Natural killer cell (primary cell): Measurements from ENCODE around the gene GRIFIN. TPM values are rescaled to one million over a fixed set of nuclear protein-coding genes. Genes with fewer than 3 reads are reported as not detected.
A peak's percentile ranks its signal among the peaks of the same experiment; 100 is the strongest.

ENCODE experiments used
- ATAC-seq, 3 donors: fragments of 150-1000 bp in 2 of 3; fragments of 200-7000 bp in 1 of 3; cut with Tn5 transposase; 1 replicate in 1 of 3; 2 replicates in 2 of 3; pipeline ENCODE4 v1.10.0; 2021; ENCODE audit warnings: mild to moderate bottlenecking in 2 of 3, moderate library complexity in 2 of 3
- DNase-seq, 2 donors: peaks; one replicate each; pipeline versions ENCODE4 v3.0.0 to v3.0.0-alpha.2; 2013 to 2021; ENCODE audit warnings: mixed read lengths in 1 of 2
- H3K27ac ChIP-seq: one replicate; pipeline ENCODE4 v1.5.1; 2013; ENCODE audit warnings: mild to moderate bottlenecking, low read length
- H3K27me3 ChIP-seq: one replicate; pipeline ENCODE4 v1.6.1; 2013; ENCODE audit warnings: low read length; ENCODE audit not compliant: control insufficient read depth, insufficient read depth
- H3K36me3 ChIP-seq: one replicate; pipeline ENCODE4 v1.6.1; 2013; ENCODE audit warnings: low read length; ENCODE audit not compliant: control insufficient read depth, insufficient read depth
- H3K4me1 ChIP-seq: one replicate; pipeline ENCODE4 v1.6.1; 2013; ENCODE audit warnings: low read length; ENCODE audit not compliant: control insufficient read depth, insufficient read depth
- H3K4me3 ChIP-seq: one replicate; pipeline ENCODE4 v1.5.1; 2013; ENCODE audit warnings: low read length
- H3K9me3 ChIP-seq: one replicate; pipeline ENCODE4 v1.6.1; 2013; ENCODE audit warnings: low read length; ENCODE audit not compliant: control insufficient read depth, insufficient read depth
- H3K27ac Mint-ChIP-seq, 2 donors: one replicate each; pipeline ENCODE4 v1.8.0; 2022; ENCODE audit warnings: mild to moderate bottlenecking in 2 of 2, mixed read lengths in 2 of 2, moderate library complexity in 1 of 2
- H3K27me3 Mint-ChIP-seq, 2 donors: one replicate each; pipeline ENCODE4 v1.8.0; 2022; ENCODE audit warnings: low read depth in 2 of 2, mixed read lengths in 2 of 2
- H3K36me3 Mint-ChIP-seq: one replicate; pipeline ENCODE4 v1.8.0; 2022; ENCODE audit warnings: mixed read lengths
- H3K4me1 Mint-ChIP-seq, 2 donors: one replicate each; pipeline ENCODE4 v1.8.0; 2022; ENCODE audit warnings: mixed read lengths in 2 of 2
- H3K4me3 Mint-ChIP-seq: one replicate; pipeline ENCODE4 v1.8.0; 2022; ENCODE audit warnings: mild to moderate bottlenecking, moderate library complexity, mixed read lengths
- H3K9me3 Mint-ChIP-seq, 2 donors: one replicate each; pipeline ENCODE4 v1.8.0; 2022; ENCODE audit warnings: mixed read lengths in 2 of 2
- WGBS: methylation state at CpG from one replicate; pipeline ENCODE4 v1.1.7; 2013; ENCODE audit warnings: missing lambda C conversion rate; ENCODE audit not compliant: insufficient coverage; 5-methylcytosine and 5-hydroxymethylcytosine counted together
- intact Hi-C: fragments of 100-400 bp; cut with micrococcal nuclease; formaldehyde crosslinking; loops from one replicate; pipeline ENCODE4 v1.14.2; 2022
- total RNA-seq, 4 donors: library from RNA; stranded (reverse); fragments of 120-200 nt in 1 of 4; gene quantifications; one replicate each; pipeline versions ENCODE4 v1.2.3 to v1.2.4, GENCODE V29; 2013 to 2022
- TF ChIP-seq, protein P1 (sequence below): fragments of 200-600 bp; IDR thresholded peaks from one replicate; pipeline ENCODE4 v1.8.0; 2022; ENCODE audit warnings: antibody characterized with exemption

GRIFIN gene
- total RNA-seq, 3 donors from 2014 or later (not counting 1 experiment from before 2014, with no cell fraction given) = not detected

GRCh38 chr7:2514473-2515423, 38.5 kb upstream of the GRIFIN start:
- intact Hi-C loops = loop anchor here (5.0 kb wide), 1 partner anchor 97 kb away; no protein-coding TSS in a partner anchor
- Histone ChIP-seq H3K4me3 (no peak overlapping the region), H3K9me3 (no peaks in the 10 kb centered on the region), H3K27ac (no peak overlapping the region), H3K36me3 (no peaks in the 10 kb centered on the region), H3K4me1 (peaks cover 57% of the 10 kb centered on the region), H3K27me3 (no peaks in the 10 kb centered on the region)
- TF ChIP-seq, protein P1, sequence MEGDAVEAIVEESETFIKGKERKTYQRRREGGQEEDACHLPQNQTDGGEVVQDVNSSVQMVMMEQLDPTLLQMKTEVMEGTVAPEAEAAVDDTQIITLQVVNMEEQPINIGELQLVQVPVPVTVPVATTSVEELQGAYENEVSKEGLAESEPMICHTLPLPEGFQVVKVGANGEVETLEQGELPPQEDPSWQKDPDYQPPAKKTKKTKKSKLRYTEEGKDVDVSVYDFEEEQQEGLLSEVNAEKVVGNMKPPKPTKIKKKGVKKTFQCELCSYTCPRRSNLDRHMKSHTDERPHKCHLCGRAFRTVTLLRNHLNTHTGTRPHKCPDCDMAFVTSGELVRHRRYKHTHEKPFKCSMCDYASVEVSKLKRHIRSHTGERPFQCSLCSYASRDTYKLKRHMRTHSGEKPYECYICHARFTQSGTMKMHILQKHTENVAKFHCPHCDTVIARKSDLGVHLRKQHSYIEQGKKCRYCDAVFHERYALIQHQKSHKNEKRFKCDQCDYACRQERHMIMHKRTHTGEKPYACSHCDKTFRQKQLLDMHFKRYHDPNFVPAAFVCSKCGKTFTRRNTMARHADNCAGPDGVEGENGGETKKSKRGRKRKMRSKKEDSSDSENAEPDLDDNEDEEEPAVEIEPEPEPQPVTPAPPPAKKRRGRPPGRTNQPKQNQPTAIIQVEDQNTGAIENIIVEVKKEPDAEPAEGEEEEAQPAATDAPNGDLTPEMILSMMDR = no peak
- no peak overlapping the region for H3K27ac Mint-ChIP-seq
- DNase-seq = no peak
- no peaks in the 10 kb centered on the region for H3K9me3 Mint-ChIP-seq
- no peaks in the 10 kb centered on the region for H3K36me3 Mint-ChIP-seq
- WGBS = 91% methylated on average over 9 of the region's 9 CpGs
- ATAC-seq = no peak
- no peaks in the 10 kb centered on the region for H3K27me3 Mint-ChIP-seq
- H3K4me1 Mint-ChIP-seq = peaks cover 20 to 51% of the 10 kb centered on the region in 2 donors
- no peak overlapping the region for H3K4me3 Mint-ChIP-seq

DNA sequence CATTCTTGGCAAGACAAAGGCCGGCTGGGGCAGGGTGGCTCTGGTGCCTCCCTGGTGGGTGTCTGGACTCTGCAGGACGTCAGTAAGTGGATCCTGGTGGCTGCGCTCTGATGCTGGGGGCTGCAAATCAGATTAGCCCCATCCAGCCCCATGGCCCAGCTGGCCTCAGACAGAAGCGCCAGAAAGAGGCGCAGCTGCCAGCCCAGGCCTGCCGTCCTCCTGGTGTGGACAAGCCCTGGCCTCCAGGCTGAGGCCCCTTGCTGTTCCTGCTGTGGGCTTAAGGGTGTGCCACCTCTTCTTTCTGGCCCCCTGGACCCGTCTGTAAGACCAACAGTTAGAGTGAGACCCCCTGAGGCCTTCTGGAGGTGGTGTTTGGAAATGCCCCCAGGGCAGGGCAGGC, 37.5 kb upstream of the GRIFIN start:
- Histone ChIP-seq H3K27ac (no peak overlapping the region), H3K36me3 (no peaks in the 10 kb centered on the region), H3K9me3 (no peaks in the 10 kb centered on the region), H3K4me3 (no peak overlapping the region), H3K27me3 (no peaks in the 10 kb centered on the region), H3K4me1 (peaks cover 63% of the 10 kb centered on the region)
- H3K27me3 Mint-ChIP-seq = no peaks in the 10 kb centered on the region
- H3K4me1 Mint-ChIP-seq = peaks cover 29 to 61% of the 10 kb centered on the region in 2 donors
- H3K9me3 Mint-ChIP-seq = no peaks in the 10 kb centered on the region
- no peak overlapping the region for H3K4me3 Mint-ChIP-seq
- WGBS = 96% methylated on average over 7 of the region's 7 CpGs
- intact Hi-C loops = loop anchor here (5.0 kb wide), 1 partner anchor 96 kb away; no protein-coding TSS in a partner anchor
- DNase-seq (no peak), ATAC-seq (no peak)
- H3K27ac Mint-ChIP-seq = no peak overlapping the region
- TF ChIP-seq, protein P1 = no peak
- H3K36me3 Mint-ChIP-seq = no peaks in the 10 kb centered on the region

DNA sequence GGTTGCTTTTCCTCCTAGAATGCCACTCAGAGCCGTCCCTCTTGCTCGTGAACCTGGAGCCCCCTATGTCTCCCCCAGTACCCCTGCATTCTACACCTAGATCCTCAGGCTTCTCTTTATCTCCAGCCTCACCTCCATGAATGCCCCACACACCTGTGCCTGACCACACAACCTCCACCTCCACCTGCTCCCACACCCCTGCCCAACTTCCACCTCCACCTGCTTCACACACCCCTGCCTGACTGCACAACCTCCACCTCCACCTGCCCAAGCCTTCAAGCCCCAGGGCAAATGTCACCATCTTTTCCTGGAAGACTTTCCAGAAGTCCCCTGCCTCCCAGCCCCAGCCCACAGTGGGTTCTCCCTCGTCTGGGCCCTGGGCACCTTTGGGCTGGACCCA, 36.5 kb upstream of the GRIFIN start:
- intact Hi-C loops = loop anchor here (5.0 kb wide), 1 partner anchor 95 kb away; no protein-coding TSS in a partner anchor
- Mint-ChIP-seq H3K27me3 (no peaks in the 10 kb centered on the region), H3K4me1 (peaks cover 37 to 63% of the 10 kb centered on the region in 2 donors), H3K4me3 (peak overlapping the region; percentile 83), H3K9me3 (no peaks in the 10 kb centered on the region), H3K27ac (peak overlapping the region in 1 of 2 donors; percentile 95), H3K36me3 (no peaks in the 10 kb centered on the region)
- no peaks in the 10 kb centered on the region for H3K9me3 ChIP-seq
- ATAC-seq (no peak), DNase-seq (no peak)
- H3K4me1 ChIP-seq = peaks cover 64% of the 10 kb centered on the region
- H3K27ac ChIP-seq = peak overlapping the region; percentile 90
- no peaks in the 10 kb centered on the region for H3K27me3 ChIP-seq
- no peak overlapping the region for H3K4me3 ChIP-seq
- TF ChIP-seq, protein P1 = no peak
- WGBS = 88% methylated on average over 3 of the region's 3 CpGs
- no peaks in the 10 kb centered on the region for H3K36me3 ChIP-seq
